SH-SY5Y (cell line): ENCODE results near the gene TUFT1.

Experiments used
- GATA2 ChIP-seq: IDR thresholded peaks from 2 replicates; pipeline ENCODE4 v1.6.1; 2011; ENCODE audit warnings: mild to moderate bottlenecking, low read depth, low read length
- GATA3 ChIP-seq: IDR thresholded peaks from 2 replicates; pipeline ENCODE4 v1.6.1; 2011; ENCODE audit warnings: low read depth, mild to moderate bottlenecking, low read length, moderate library complexity

DNA sequence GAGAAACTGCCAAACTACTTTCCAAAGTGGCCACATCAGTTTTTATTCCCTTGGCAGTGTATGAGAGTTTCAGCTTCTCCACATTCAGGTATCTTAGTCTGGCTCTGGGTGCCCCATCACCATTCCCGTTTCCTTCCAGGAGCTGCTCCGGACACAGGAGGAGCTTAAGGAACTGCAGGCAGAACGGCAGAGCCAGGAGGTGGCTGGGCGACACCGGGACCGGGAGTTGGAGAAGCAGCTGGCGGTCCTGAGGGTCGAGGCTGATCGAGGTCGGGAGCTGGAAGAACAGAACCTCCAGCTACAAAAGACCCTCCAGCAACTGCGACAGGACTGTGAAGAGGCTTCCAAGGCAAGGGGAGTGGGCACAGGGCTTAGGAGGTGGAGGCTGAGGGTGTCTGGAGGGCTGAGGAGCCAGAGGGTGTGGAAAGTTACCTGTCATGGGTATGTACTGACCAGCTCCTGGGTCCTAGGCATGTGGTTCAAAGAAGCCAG lies 10.9 kb upstream of the TUFT1 start:
- TF ChIP-seq GATA2 (no peak), GATA3 (no peak)
